K562 (cell line): ENCODE measurements around the gene ZNF17. TPM values are rescaled to one million over a fixed set of nuclear protein-coding genes. Genes with fewer than 3 reads are reported as not detected.
A peak's percentile ranks its signal among the peaks of the same experiment; 100 is the strongest.

Source experiments
- BRD4 ChIP-seq: fragments of 200-600 bp; sonication (generic); IDR thresholded peaks from 2 replicates; pipeline ENCODE4 v1.6.1; 2017; ENCODE audit warnings: inconsistent platforms
- ETS2 ChIP-seq: IDR thresholded peaks from 2 replicates; pipeline ENCODE4 v1.6.1; 2016; ENCODE audit warnings: borderline replicate concordance, missing genetic modification characterization, mild to moderate bottlenecking, moderate library complexity, missing compliant biosample characterization; ENCODE audit not compliant: poor library complexity, severe bottlenecking
- FIP1L1 ChIP-seq: fragments of 200-400 bp; formaldehyde crosslinking; IDR thresholded peaks from 2 replicates; pipeline ENCODE4 v1.6.1; 2018; ENCODE audit warnings: mild to moderate bottlenecking, low read depth, low read length; ENCODE audit not compliant: poor library complexity, severe bottlenecking
- HCFC1 ChIP-seq: IDR thresholded peaks from 2 replicates; pipeline ENCODE4 v1.6.1; 2012; ENCODE audit warnings: low read depth, low read length, improper control_type of control experiment
- HDAC6 ChIP-seq: IDR thresholded peaks from 2 replicates; pipeline ENCODE4 v1.6.1; 2012; ENCODE audit warnings: low read depth, mild to moderate bottlenecking, control low read depth, inconsistent platforms, low read length, moderate library complexity
- HOXB6 ChIP-seq: fragments of 250-450 bp; sonication (Bioruptor Pico); IDR thresholded peaks from 2 replicates; pipeline ENCODE4 v1.5.1; 2022; ENCODE audit warnings: mild to moderate bottlenecking, borderline replicate concordance
- LEF1 ChIP-seq: fragments of 450-650 bp; IDR thresholded peaks from 2 replicates; pipeline ENCODE4 v1.6.1; 2016; ENCODE audit warnings: mild to moderate bottlenecking
- MAZ ChIP-seq, 2 experiments: fragments of 450-650 bp in 1 of 2; sonication (generic) in 1 of 2; formaldehyde crosslinking; IDR thresholded peaks in 1 of 2; conservative IDR thresholded peaks in 1 of 2; 2 replicates each; pipeline versions ENCODE4 v1.4.0 to v1.5.0; 2020; ENCODE audit warnings: mild to moderate bottlenecking in 1 of 2, missing genetic modification reagents in 1 of 2
- MIER1 ChIP-seq: fragments of 450-650 bp; IDR thresholded peaks from 2 replicates; pipeline ENCODE4 v1.6.1; 2016; ENCODE audit warnings: antibody characterized with exemption, mild to moderate bottlenecking, low read depth
- PURB ChIP-seq: sonication (generic); formaldehyde crosslinking; IDR thresholded peaks from 2 replicates; pipeline ENCODE4 v1.9.0; 2021; ENCODE audit warnings: low read depth, mild to moderate bottlenecking, missing genetic modification reagents
- SETDB1 ChIP-seq: IDR thresholded peaks from one replicate; pipeline ENCODE4 v1.6.1; 2012; ENCODE audit warnings: low read length, control low read depth, inconsistent platforms
- SMAD3 ChIP-seq: fragments of 450-650 bp; formaldehyde crosslinking; conservative IDR thresholded peaks from 2 replicates; pipeline ENCODE4 v1.4.0; 2020; ENCODE audit warnings: mild to moderate bottlenecking
- SREBF1 ChIP-seq: fragments of 150-350 bp; IDR thresholded peaks from 2 replicates; pipeline ENCODE4 v1.6.1; 2014; ENCODE audit warnings: antibody characterized with exemption, low read depth, low read length, borderline replicate concordance
- TAF15 ChIP-seq: fragments of 200-400 bp; formaldehyde crosslinking; IDR thresholded peaks from 2 replicates; pipeline ENCODE4 v1.6.1; 2017; ENCODE audit warnings: mild to moderate bottlenecking, low read depth, low read length, moderate library complexity
- TBL1XR1 ChIP-seq, 2 experiments: IDR thresholded peaks; 2 replicates each; pipeline ENCODE4 v1.6.1; 2012; ENCODE audit warnings: improper control_type of control experiment in 2 of 2, low read length in 2 of 2, mild to moderate bottlenecking in 1 of 2
- TCFL5 ChIP-seq: fragments of 250-450 bp; sonication (Bioruptor Pico); conservative IDR thresholded peaks from 2 replicates; pipeline ENCODE4 v1.6.1; 2021; ENCODE audit warnings: mild to moderate bottlenecking, moderate library complexity, matching md5 sums
- TEAD1 ChIP-seq, 2 experiments: fragments of 450-650 bp in 1 of 2; sonication (generic) in 1 of 2; formaldehyde crosslinking; IDR thresholded peaks; 2 replicates each; pipeline versions ENCODE4 v1.4.0 to v1.8.0; 2020 to 2022; ENCODE audit warnings: mild to moderate bottlenecking in 2 of 2, missing genetic modification reagents in 1 of 2
- ZNF253 ChIP-seq: fragments of 250-450 bp; sonication (Bioruptor Pico); conservative IDR thresholded peaks from 2 replicates; pipeline ENCODE4 v1.6.1; 2021; ENCODE audit warnings: mild to moderate bottlenecking
- ZNF75A ChIP-seq: fragments of 450-650 bp; formaldehyde crosslinking; IDR thresholded peaks from 2 replicates; pipeline ENCODE4 v1.4.0; 2020; ENCODE audit warnings: mild to moderate bottlenecking
- polyA plus RNA-seq, 8 experiments: library from polyadenylated mRNA; depleted of rRNA in 4 of 8; stranded (reverse) in 5 of 8; unstranded in 3 of 8; fragments of >200 nt; fragmentation: Nextera tagmentation in 2 of 8; fragmentation: Illumina TruSeq in 1 of 8; extraction: Ambion mirVana in 2 of 8; extraction: Trizol in 1 of 8; gene quantifications; 2 replicates each; pipeline versions ENCODE4 v1.2.1 to v1.2.3, GENCODE V29; 2011 to 2014; ENCODE audit warnings: inconsistent platforms in 1 of 8, missing spikeins in 1 of 8
- total RNA-seq, 7 experiments: library from RNA; depleted of rRNA in 6 of 7; stranded (reverse); fragments of >200 nt in 6 of 7; fragmentation: Illumina TruSeq in 2 of 7; extraction: Trizol in 2 of 7; gene quantifications; 2 replicates each; pipeline versions ENCODE4 v1.2.1 to v1.2.3, GENCODE V29; 2011 to 2021; ENCODE audit warnings: low replicate concordance in 1 of 7
- TF ChIP-seq, protein P1 (sequence below): sonication (generic); formaldehyde crosslinking; IDR thresholded peaks from 2 replicates; pipeline ENCODE4 v1.4.0; 2020; ENCODE audit warnings: mild to moderate bottlenecking, missing genetic modification reagents
- TF ChIP-seq, protein P2 (sequence below): sonication (generic); formaldehyde crosslinking; IDR thresholded peaks from 2 replicates; pipeline ENCODE4 v1.8.0; 2023; ENCODE audit warnings: mild to moderate bottlenecking, missing genetic modification reagents
- TF ChIP-seq, protein P3 (sequence below): sonication (generic); formaldehyde crosslinking; IDR thresholded peaks from 2 replicates; pipeline ENCODE4 v1.8.0; 2022; ENCODE audit warnings: missing genetic modification reagents, mild to moderate bottlenecking, moderate library complexity, borderline replicate concordance
- TF ChIP-seq, protein P4 (sequence below), 2 experiments: fragments of 450-650 bp in 1 of 2; sonication (generic) in 1 of 2; formaldehyde crosslinking; conservative IDR thresholded peaks; 2 replicates each; pipeline versions ENCODE4 v1.4.0 to v1.8.1; 2020 to 2022; ENCODE audit warnings: mild to moderate bottlenecking in 1 of 2, missing genetic modification reagents in 1 of 2

ZNF17 gene
- total and polyA plus RNA-seq, 9 of the 15 experiments (the other 6 are each of a cell fraction or from before 2014, with no cell fraction given), result 5.3 to 8.6 (median 6.5) TPM

DNA sequence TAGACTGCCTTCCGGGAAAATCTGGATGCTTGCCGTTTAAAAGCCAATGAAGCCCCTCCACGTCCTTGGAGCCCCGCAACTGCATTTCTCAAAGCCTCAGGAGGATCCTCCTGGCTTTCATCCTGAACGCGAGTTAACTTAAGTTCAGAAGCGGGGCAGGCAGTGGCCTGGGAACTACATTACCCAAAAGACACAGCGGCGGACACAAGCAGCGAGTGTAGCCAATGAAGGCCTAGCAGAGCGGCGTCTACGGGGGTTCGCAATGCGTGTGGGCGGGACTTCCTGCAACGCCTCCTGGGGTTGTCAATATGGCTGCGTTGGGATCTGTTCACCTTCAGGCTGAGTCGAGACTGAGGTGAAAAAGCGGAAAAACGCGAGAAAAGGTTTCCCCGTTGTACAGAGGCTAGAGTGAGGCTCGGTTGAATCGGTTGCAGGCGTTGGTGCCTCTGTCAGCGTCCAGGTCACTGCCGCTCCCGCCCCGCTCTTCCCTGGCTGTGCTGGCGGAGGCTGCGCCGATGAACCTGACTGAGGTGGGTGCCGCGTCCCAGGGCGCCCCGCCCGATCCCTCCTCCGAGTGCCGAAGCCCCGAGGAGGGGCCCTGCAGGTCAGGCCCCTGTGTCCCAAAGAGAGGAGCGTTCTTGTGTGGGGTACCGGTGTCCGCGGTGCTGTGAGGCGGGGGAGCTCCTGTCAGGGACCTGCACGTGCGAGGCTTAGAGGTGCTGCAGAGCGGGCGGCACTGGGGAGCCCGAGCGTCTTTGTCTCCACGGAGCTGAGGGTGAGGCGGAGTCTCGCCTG is at the start of gene ZNF17 (continued):
- no peak for TF ChIP-seq TAF15
- no peak for TF ChIP-seq ZNF253
- no peak for TF ChIP-seq SMAD3 (CRISPR knock-in tag)
- TF ChIP-seq TBL1XR1 (IDR thresholded peaks at IDR 0.05; ENCODE audit: low read length in 2 of 2), result no peak; a peak in 1 of 4 replicates
- TF ChIP-seq HCFC1, result peak; percentile 96
- TF ChIP-seq, protein P1, sequence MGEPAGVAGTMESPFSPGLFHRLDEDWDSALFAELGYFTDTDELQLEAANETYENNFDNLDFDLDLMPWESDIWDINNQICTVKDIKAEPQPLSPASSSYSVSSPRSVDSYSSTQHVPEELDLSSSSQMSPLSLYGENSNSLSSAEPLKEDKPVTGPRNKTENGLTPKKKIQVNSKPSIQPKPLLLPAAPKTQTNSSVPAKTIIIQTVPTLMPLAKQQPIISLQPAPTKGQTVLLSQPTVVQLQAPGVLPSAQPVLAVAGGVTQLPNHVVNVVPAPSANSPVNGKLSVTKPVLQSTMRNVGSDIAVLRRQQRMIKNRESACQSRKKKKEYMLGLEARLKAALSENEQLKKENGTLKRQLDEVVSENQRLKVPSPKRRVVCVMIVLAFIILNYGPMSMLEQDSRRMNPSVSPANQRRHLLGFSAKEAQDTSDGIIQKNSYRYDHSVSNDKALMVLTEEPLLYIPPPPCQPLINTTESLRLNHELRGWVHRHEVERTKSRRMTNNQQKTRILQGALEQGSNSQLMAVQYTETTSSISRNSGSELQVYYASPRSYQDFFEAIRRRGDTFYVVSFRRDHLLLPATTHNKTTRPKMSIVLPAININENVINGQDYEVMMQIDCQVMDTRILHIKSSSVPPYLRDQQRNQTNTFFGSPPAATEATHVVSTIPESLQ, result no peak
- TF ChIP-seq ETS2, result no peak
- no peak for TF ChIP-seq FIP1L1
- no peak for TF ChIP-seq TCFL5 (CRISPR knock-in tag)
- TF ChIP-seq, protein P2, sequence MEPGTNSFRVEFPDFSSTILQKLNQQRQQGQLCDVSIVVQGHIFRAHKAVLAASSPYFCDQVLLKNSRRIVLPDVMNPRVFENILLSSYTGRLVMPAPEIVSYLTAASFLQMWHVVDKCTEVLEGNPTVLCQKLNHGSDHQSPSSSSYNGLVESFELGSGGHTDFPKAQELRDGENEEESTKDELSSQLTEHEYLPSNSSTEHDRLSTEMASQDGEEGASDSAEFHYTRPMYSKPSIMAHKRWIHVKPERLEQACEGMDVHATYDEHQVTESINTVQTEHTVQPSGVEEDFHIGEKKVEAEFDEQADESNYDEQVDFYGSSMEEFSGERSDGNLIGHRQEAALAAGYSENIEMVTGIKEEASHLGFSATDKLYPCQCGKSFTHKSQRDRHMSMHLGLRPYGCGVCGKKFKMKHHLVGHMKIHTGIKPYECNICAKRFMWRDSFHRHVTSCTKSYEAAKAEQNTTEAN (CRISPR knock-in tag), result no peak
- TF ChIP-seq ZNF75A (CRISPR knock-in tag), result no peak
- TF ChIP-seq, protein P3, sequence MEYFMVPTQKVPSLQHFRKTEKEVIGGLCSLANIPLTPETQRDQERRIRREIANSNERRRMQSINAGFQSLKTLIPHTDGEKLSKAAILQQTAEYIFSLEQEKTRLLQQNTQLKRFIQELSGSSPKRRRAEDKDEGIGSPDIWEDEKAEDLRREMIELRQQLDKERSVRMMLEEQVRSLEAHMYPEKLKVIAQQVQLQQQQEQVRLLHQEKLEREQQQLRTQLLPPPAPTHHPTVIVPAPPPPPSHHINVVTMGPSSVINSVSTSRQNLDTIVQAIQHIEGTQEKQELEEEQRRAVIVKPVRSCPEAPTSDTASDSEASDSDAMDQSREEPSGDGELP (CRISPR knock-in tag), result no peak
- TF ChIP-seq SREBF1, result no peak
- no peak; a peak in 2 of 4 replicates for TF ChIP-seq MAZ (CRISPR knock-in tag; conservative IDR thresholded peaks at IDR 0.05 in 1 of 2, IDR thresholded peaks at IDR 0.05 in 1 of 2)
- no peak for TF ChIP-seq HDAC6
- TF ChIP-seq TEAD1 (CRISPR knock-in tag; IDR thresholded peaks at IDR 0.05), result no peak; a peak in 1 of 4 replicates
- no peak for TF ChIP-seq HOXB6
- TF ChIP-seq MIER1, result no peak
- no peak for TF ChIP-seq PURB
- TF ChIP-seq, protein P4, sequence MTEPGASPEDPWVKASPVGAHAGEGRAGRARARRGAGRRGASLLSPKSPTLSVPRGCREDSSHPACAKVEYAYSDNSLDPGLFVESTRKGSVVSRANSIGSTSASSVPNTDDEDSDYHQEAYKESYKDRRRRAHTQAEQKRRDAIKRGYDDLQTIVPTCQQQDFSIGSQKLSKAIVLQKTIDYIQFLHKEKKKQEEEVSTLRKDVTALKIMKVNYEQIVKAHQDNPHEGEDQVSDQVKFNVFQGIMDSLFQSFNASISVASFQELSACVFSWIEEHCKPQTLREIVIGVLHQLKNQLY (CRISPR knock-in tag; conservative IDR thresholded peaks at IDR 0.05), result no peak
- no peak for TF ChIP-seq BRD4
- TF ChIP-seq LEF1, result no peak
- no peak for TF ChIP-seq SETDB1
